Left ventricle myocardium inferior (tissue), 1 donor: Measurements from ENCODE around the gene DRAM1. TPM values are rescaled to one million over a fixed set of nuclear protein-coding genes. Genes with fewer than 3 reads are reported as not detected.

Source experiments
- DNase-seq: peaks from one replicate; pipeline ENCODE4 v3.0.0-alpha.2; 2020
- H3K27ac ChIP-seq: fragments of 200-600 bp; replicated peaks from 2 replicates; pipeline ENCODE4 v1.8.0; 2021
- H3K27me3 ChIP-seq: fragments of 200-600 bp; 2 replicates; pipeline ENCODE4 v1.8.0; 2021; ENCODE audit warnings: low read depth
- H3K36me3 ChIP-seq: fragments of 200-600 bp; 2 replicates; pipeline ENCODE4 v1.8.0; 2021
- H3K4me1 ChIP-seq: fragments of 200-600 bp; 2 replicates; pipeline ENCODE4 v1.8.0; 2021
- H3K4me3 ChIP-seq: fragments of 200-600 bp; 2 replicates; pipeline ENCODE4 v1.8.0; 2021; ENCODE audit warnings: mild to moderate bottlenecking, moderate library complexity
- H3K9me3 ChIP-seq: fragments of 200-600 bp; replicated peaks from 2 replicates; pipeline ENCODE4 v1.8.0; 2021
- intact Hi-C: fragments of 100-400 bp; cut with micrococcal nuclease; formaldehyde crosslinking; loops from one replicate; pipeline ENCODE4 v1.11.0; 2022
- total RNA-seq: library from RNA; stranded (reverse); fragmentation: NEBNext Ultra II Directional; extraction: Animal tissue kit (Norgen Biotek cat#: 25700); gene quantifications from one replicate; pipeline ENCODE4 v1.2.1, GENCODE V29; 2021
- TF ChIP-seq, protein P1 (sequence below): fragments of 200-600 bp; IDR thresholded peaks from 2 replicates; pipeline ENCODE4 v1.8.0; 2021; ENCODE audit warnings: antibody characterized with exemption, mild to moderate bottlenecking, borderline replicate concordance
- donor health status: DM: no; HTN: yes; CAD: no; lungs with severe emphysema.

The DRAM1 gene
- total RNA-seq, 1 donor from 2014 or later = 5.3 TPM

DNA sequence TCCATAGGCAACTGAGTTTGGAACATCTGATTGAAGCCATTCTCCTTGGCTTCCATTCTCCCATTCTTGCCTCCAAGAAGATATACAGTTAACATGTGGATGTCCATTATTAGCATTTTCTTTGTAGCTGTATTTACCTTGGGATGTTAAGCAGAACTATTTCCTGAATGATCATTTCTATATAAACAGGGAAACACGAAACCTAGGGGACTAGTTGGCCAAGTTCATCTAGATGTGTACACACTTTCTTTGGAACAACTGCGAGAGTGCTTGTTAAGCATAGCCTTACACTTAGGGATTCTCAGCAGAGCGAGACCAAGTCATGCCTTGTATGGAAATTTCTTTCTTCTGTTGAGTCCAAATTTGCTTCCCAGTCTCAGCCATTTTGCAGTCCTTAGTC is 42.1 kb downstream of the DRAM1 start:
- Histone ChIP-seq H3K4me3 (no peak overlapping the region), H3K4me1 (no peaks in the 10 kb centered on the region), H3K27me3 (no peaks in the 10 kb centered on the region), H3K9me3 (no peaks in the 10 kb centered on the region), H3K27ac (no peak overlapping the region), H3K36me3 (no peaks in the 10 kb centered on the region)
- TF ChIP-seq, protein P1, sequence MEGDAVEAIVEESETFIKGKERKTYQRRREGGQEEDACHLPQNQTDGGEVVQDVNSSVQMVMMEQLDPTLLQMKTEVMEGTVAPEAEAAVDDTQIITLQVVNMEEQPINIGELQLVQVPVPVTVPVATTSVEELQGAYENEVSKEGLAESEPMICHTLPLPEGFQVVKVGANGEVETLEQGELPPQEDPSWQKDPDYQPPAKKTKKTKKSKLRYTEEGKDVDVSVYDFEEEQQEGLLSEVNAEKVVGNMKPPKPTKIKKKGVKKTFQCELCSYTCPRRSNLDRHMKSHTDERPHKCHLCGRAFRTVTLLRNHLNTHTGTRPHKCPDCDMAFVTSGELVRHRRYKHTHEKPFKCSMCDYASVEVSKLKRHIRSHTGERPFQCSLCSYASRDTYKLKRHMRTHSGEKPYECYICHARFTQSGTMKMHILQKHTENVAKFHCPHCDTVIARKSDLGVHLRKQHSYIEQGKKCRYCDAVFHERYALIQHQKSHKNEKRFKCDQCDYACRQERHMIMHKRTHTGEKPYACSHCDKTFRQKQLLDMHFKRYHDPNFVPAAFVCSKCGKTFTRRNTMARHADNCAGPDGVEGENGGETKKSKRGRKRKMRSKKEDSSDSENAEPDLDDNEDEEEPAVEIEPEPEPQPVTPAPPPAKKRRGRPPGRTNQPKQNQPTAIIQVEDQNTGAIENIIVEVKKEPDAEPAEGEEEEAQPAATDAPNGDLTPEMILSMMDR = no peak
- DNase-seq = no peak
- intact Hi-C loops = no loop called here

DNA sequence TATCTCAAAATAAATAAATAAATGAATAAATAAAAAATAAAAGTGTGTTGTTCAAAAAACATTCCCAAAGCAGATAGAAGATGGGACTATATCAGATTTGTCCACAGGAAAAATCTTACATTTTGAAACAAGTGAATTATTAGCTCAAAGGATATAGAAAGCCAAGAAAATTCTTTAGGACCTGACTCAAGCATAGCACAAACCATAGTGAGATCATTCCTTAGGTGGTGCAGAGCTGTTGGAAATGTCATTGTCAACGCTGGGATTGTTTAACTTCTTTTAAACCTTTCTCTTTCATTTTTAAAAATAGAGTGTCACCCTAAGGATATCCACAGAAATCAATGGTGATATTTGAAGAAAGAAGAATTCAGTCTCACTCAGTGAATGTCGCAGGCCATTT is 43.5 kb downstream of the DRAM1 start:
- DNase-seq = no peak
- Histone ChIP-seq H3K27ac (no peak overlapping the region), H3K4me1 (no peaks in the 10 kb centered on the region), H3K27me3 (no peaks in the 10 kb centered on the region), H3K9me3 (no peaks in the 10 kb centered on the region), H3K36me3 (no peaks in the 10 kb centered on the region), H3K4me3 (no peak overlapping the region)
- intact Hi-C loops = no loop called here
- TF ChIP-seq, protein P1 = no peak

DNA sequence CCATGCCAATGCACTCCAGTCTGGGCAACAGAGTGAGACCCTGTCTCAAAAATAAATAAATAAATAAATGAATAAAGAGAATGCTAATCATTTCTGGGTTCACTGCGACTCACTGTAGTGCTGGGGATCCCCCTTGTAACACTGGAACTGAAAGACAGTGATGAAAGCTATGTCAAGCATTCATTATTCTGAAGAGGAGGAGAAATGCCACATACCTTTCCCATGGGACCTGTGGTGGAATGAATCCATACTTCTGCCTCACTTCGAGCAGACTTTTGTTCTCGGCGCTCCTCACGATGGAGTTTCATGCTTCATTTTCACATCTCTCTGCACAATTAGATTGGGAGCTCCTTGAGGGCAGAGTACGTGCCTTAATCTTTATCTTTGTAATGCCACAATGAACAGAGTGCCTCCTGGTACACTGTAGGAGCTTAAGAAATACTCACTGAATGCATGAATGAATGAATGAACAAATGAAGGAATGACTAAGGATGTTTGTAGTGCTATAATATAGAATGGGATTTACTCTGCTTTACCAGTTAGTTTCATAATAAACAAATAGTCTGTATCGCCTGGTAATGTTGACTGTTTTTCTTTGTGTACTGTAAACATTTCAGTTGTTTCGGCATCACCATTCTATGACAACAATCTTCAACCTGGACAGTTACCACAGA is 45.8 kb downstream of the DRAM1 start:
- TF ChIP-seq, protein P1 = no peak
- Histone ChIP-seq H3K9me3 (no peaks in the 10 kb centered on the region), H3K36me3 (no peaks in the 10 kb centered on the region), H3K27me3 (no peaks in the 10 kb centered on the region), H3K27ac (no peak overlapping the region), H3K4me3 (no peak overlapping the region), H3K4me1 (no peaks in the 10 kb centered on the region)
- intact Hi-C loops = no loop called here
- no peak for DNase-seq

DNA sequence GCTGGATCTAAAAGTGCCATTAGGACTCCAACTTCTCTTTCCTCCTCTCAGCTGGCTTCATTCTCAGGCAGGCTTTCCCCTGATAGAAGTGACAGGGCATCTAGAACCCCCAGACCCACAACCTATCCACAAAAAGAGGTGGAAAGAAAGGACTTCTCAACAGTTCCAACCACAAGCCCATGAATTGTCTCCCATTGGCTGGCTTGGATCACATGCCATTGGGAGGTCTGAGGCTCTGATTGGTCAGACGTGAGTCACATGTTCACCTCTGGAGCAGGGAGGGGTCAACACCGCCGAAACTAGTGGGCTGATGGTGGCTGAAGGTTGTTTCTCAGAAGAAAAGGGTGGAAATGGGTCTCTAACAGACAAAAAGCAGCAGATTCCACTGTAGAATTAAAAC is 47.2 kb downstream of the DRAM1 start:
- Histone ChIP-seq H3K36me3 (no peaks in the 10 kb centered on the region), H3K27me3 (no peaks in the 10 kb centered on the region), H3K4me1 (no peaks in the 10 kb centered on the region), H3K9me3 (no peaks in the 10 kb centered on the region), H3K27ac (peak overlapping the region; percentile 55), H3K4me3 (no peak overlapping the region)
- intact Hi-C loops = no loop called here
- TF ChIP-seq, protein P1 = no peak
- DNase-seq = no peak

DNA sequence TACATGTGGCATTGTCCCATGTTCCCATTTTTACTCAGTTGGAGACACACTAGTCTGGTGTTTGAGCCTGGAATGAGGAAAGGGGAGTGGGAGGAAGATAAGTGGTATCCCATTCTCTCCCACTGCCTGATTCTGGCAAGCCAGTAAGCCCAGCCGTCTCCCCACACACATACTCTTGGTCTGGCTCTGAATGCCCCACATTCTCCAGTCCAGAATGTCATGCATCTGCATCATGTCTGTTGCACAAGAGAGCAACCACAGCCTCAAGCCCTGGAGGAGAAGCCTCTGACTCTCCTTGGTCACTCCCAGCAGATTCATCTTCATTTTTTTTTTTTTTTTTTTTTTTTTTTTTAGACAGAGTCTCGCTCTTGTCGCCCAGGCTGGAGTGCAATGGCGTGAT is 48.0 kb downstream of the DRAM1 start:
- Histone ChIP-seq H3K9me3 (no peaks in the 10 kb centered on the region), H3K4me1 (no peaks in the 10 kb centered on the region), H3K4me3 (no peak overlapping the region), H3K36me3 (no peaks in the 10 kb centered on the region), H3K27ac (peak overlapping the region; percentile 55), H3K27me3 (no peaks in the 10 kb centered on the region)
- TF ChIP-seq, protein P1 = no peak
- DNase-seq = peak; percentile 46
- intact Hi-C loops = no loop called here
